Stimulated activated naive CD8-positive, alpha-beta T cell treated with anti-CD3 and anti-CD28 coated beads, Interleukin-15, amount 100 ng/mL, for 72 hours (primary cell): ENCODE data around the gene STX16.
A peak's percentile ranks its signal among the peaks of the same experiment; 100 is the strongest.

ENCODE experiments used
- ATAC-seq: fragments of 150-1000 bp; cut with Tn5 transposase; 2 replicates; pipeline ENCODE4 v1.10.0; 2021; ENCODE audit warnings: mild to moderate bottlenecking, moderate library complexity
- DNase-seq, 2 donors: peaks; one replicate each; pipeline ENCODE4 v3.0.0; 2021 to 2022
- H3K27ac Mint-ChIP-seq, 2 donors: one replicate each; pipeline ENCODE4 v1.8.0; 2022; ENCODE audit warnings: mild to moderate bottlenecking in 2 of 2, mixed read lengths in 2 of 2, moderate library complexity in 2 of 2
- H3K27me3 Mint-ChIP-seq: one replicate; pipeline ENCODE4 v1.8.0; 2022; ENCODE audit warnings: mixed read lengths
- H3K4me1 Mint-ChIP-seq: one replicate; pipeline ENCODE4 v1.8.0; 2022; ENCODE audit warnings: mild to moderate bottlenecking, mixed read lengths
- H3K4me3 Mint-ChIP-seq, 2 donors: one replicate each; pipeline ENCODE4 v1.8.0; 2022; ENCODE audit warnings: mild to moderate bottlenecking in 2 of 2, mixed read lengths in 2 of 2, moderate library complexity in 1 of 2
- H3K9me3 Mint-ChIP-seq, 2 donors: one replicate each; pipeline ENCODE4 v1.8.0; 2022; ENCODE audit warnings: mixed read lengths in 2 of 2

The STX16 gene

GRCh38 chr20:58650776-58651558 is at the start of gene STX16:
Gene STX16 (plus strand): TSS chr20:58651283. CDS start chr20:58652007, 724 bp downstream.
- Mint-ChIP-seq H3K9me3 (no peaks in the 10 kb centered on the region), H3K4me1 (peaks cover 24% of the 10 kb centered on the region), H3K4me3 (peak within 1 kb of the TSS; percentile 89 to 100), H3K27ac (peak within 1 kb of the TSS; percentile 100), H3K27me3 (no peaks in the 10 kb centered on the region)
- peak; percentile 89 to 90 for DNase-seq
- peak; percentile 87 for ATAC-seq

- H3K27me3 Mint-ChIP-seq, result no peaks in the 10 kb centered on the region
- no peak for ATAC-seq
- H3K9me3 Mint-ChIP-seq, result no peaks in the 10 kb centered on the region
- no peak overlapping the region for H3K27ac Mint-ChIP-seq
- H3K4me1 Mint-ChIP-seq, result no peaks in the 10 kb centered on the region
- H3K4me3 Mint-ChIP-seq, result no peak overlapping the region
- no peak for DNase-seq
Observed at GRCh38 chr20:58602124-58602523, 49.0 kb upstream of the STX16 start.

GRCh38 chr20:58603721-58604120 is 47.4 kb upstream of the STX16 start:
- no peak for ATAC-seq
- no peak for DNase-seq
- Mint-ChIP-seq H3K9me3 (no peaks in the 10 kb centered on the region), H3K4me3 (no peak overlapping the region), H3K27me3 (no peaks in the 10 kb centered on the region), H3K4me1 (no peaks in the 10 kb centered on the region), H3K27ac (no peak overlapping the region)

GRCh38 chr20:58604128-58604881 is 46.8 kb upstream of the STX16 start:
- H3K27ac Mint-ChIP-seq, result no peak overlapping the region
- ATAC-seq (no peak), DNase-seq (no peak)
- no peaks in the 10 kb centered on the region for H3K4me1 Mint-ChIP-seq
- no peaks in the 10 kb centered on the region for H3K9me3 Mint-ChIP-seq
- no peak overlapping the region for H3K4me3 Mint-ChIP-seq
- H3K27me3 Mint-ChIP-seq, result no peaks in the 10 kb centered on the region

GRCh38 chr20:58605292-58606065 is 45.6 kb upstream of the STX16 start:
- Mint-ChIP-seq H3K4me1 (no peaks in the 10 kb centered on the region), H3K4me3 (no peak overlapping the region), H3K27me3 (no peaks in the 10 kb centered on the region), H3K9me3 (no peaks in the 10 kb centered on the region), H3K27ac (no peak overlapping the region)
- no peak for DNase-seq
- no peak for ATAC-seq

GRCh38 chr20:58606184-58606583 is 44.9 kb upstream of the STX16 start:
- H3K4me3 Mint-ChIP-seq, result no peak overlapping the region
- no peaks in the 10 kb centered on the region for H3K9me3 Mint-ChIP-seq
- ATAC-seq (no peak), DNase-seq (no peak)
- H3K27ac Mint-ChIP-seq, result no peak overlapping the region
- H3K4me1 Mint-ChIP-seq, result no peaks in the 10 kb centered on the region
- no peaks in the 10 kb centered on the region for H3K27me3 Mint-ChIP-seq

- H3K27ac Mint-ChIP-seq, result peak overlapping the region in 1 of 2 donors; percentile 37
- H3K27me3 Mint-ChIP-seq, result no peaks in the 10 kb centered on the region
- H3K4me3 Mint-ChIP-seq, result no peak overlapping the region
- H3K4me1 Mint-ChIP-seq, result no peaks in the 10 kb centered on the region
- no peaks in the 10 kb centered on the region for H3K9me3 Mint-ChIP-seq
- DNase-seq (no peak), ATAC-seq (no peak)
Observed at GRCh38 chr20:58608096-58608840, 42.8 kb upstream of the STX16 start.

- ATAC-seq (no peak), DNase-seq (no peak)
- no peak overlapping the region for H3K4me3 Mint-ChIP-seq
- no peak overlapping the region for H3K27ac Mint-ChIP-seq
- no peaks in the 10 kb centered on the region for H3K27me3 Mint-ChIP-seq
- H3K4me1 Mint-ChIP-seq, result no peaks in the 10 kb centered on the region
- H3K9me3 Mint-ChIP-seq, result no peaks in the 10 kb centered on the region
Observed at GRCh38 chr20:58609026-58609425, 42.1 kb upstream of the STX16 start.

GRCh38 chr20:58610071-58610800 is 40.8 kb upstream of the STX16 start:
- H3K4me3 Mint-ChIP-seq, result no peak overlapping the region
- no peak overlapping the region for H3K27ac Mint-ChIP-seq
- DNase-seq (no peak), ATAC-seq (no peak)
- H3K9me3 Mint-ChIP-seq, result no peaks in the 10 kb centered on the region
- no peaks in the 10 kb centered on the region for H3K4me1 Mint-ChIP-seq
- H3K27me3 Mint-ChIP-seq, result no peaks in the 10 kb centered on the region

- peak overlapping the region in 1 of 2 donors; percentile 97 for H3K27ac Mint-ChIP-seq
- DNase-seq, result no peak
- no peak overlapping the region for H3K4me3 Mint-ChIP-seq
- H3K4me1 Mint-ChIP-seq, result no peaks in the 10 kb centered on the region
- no peaks in the 10 kb centered on the region for H3K9me3 Mint-ChIP-seq
- no peaks in the 10 kb centered on the region for H3K27me3 Mint-ChIP-seq
- no peak for ATAC-seq
Observed at GRCh38 chr20:58610811-58611210, 40.3 kb upstream of the STX16 start.

GRCh38 chr20:58611236-58612030 is 39.6 kb upstream of the STX16 start:
- H3K9me3 Mint-ChIP-seq, result no peaks in the 10 kb centered on the region
- no peak overlapping the region for H3K4me3 Mint-ChIP-seq
- no peaks in the 10 kb centered on the region for H3K27me3 Mint-ChIP-seq
- no peak overlapping the region for H3K27ac Mint-ChIP-seq
- ATAC-seq, result no peak
- H3K4me1 Mint-ChIP-seq, result no peaks in the 10 kb centered on the region
- no peak for DNase-seq

- no peak overlapping the region for H3K4me3 Mint-ChIP-seq
- ATAC-seq, result no peak
- H3K27ac Mint-ChIP-seq, result no peak overlapping the region
- DNase-seq, result no peak
- no peaks in the 10 kb centered on the region for H3K27me3 Mint-ChIP-seq
- no peaks in the 10 kb centered on the region for H3K4me1 Mint-ChIP-seq
- no peaks in the 10 kb centered on the region for H3K9me3 Mint-ChIP-seq
Observed at GRCh38 chr20:58612121-58612691, 38.9 kb upstream of the STX16 start.

- H3K27ac Mint-ChIP-seq, result peak overlapping the region in 1 of 2 donors; percentile 69
- no peak overlapping the region for H3K4me3 Mint-ChIP-seq
- no peaks in the 10 kb centered on the region for H3K27me3 Mint-ChIP-seq
- no peaks in the 10 kb centered on the region for H3K4me1 Mint-ChIP-seq
- no peaks in the 10 kb centered on the region for H3K9me3 Mint-ChIP-seq
- DNase-seq, result no peak
- ATAC-seq, result no peak
Observed at GRCh38 chr20:58613061-58613854, 37.8 kb upstream of the STX16 start.
